EH (cell line): ENCODE data around the gene PPARGC1A.

Source experiments
- DNase-seq: peaks from one replicate; pipeline ENCODE4 v3.0.0-alpha.2; 2015; ENCODE audit warnings: low read depth

The PPARGC1A gene

GRCh38 chr4:23839279-23839678 is 50.6 kb downstream of the PPARGC1A start:
- no peak for DNase-seq

DNA sequence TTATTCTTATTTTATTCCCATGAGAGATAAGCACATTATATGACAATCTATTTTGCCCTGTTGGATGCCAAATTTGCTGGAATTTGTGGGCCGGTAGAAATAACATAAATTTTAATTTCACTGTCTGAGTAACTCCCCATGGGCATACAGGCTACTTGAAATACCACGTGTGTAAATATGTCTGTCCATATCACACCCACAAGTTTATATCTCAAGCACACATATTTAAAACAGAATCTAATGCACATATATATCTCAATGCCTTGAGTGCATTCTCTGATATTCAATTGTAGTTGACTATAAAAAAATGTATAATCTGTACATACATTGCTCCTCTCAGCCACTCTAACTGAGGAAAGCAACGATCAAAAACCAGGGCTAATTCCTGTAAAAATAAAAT is 51.2 kb downstream of the PPARGC1A start:
- DNase-seq = no peak

DNA sequence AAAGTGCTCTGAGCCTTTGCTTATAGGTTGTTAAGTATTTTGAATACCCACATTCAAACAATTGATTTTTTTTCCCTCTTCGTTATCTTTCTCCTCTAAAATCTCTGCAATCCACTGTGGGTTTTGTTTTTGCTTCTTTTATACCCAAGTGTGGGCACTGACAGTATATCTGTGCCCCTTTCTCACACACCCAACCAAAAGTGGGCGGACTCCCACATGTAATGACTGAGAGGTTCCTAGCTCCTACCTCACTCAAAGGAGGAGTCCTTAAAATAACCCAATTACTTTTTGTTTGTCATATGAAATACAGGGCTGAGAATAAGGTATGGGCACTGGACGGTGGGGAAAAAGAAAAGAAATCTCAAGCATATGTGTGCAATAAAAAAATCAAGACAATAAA is 51.7 kb downstream of the PPARGC1A start:
- DNase-seq = no peak

DNA sequence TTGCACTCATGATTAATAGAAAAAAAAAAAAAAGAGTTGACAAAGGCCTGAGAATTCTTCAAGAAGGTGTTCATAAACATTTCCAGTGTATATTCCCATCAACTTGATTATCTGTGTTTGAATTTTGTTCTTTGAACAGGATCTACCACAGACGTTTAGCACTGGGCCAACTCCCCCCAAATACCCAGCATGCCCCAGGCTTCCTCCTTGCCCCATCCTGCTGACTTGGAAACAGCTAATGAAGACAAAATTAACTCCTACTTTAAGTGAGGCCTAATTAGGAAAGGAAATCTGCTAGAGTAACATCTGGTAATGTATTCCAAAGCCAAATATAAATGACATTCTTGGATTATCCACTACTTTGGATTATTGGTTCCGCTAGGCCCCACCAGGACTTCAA is 52.5 kb downstream of the PPARGC1A start:
- DNase-seq = no peak

- DNase-seq = no peak
Observed at GRCh38 chr4:23835774-23836478, 53.9 kb downstream of the PPARGC1A start.

- no peak for DNase-seq
Observed at GRCh38 chr4:23828779-23829178, 61.1 kb downstream of the PPARGC1A start.

GRCh38 chr4:23828020-23828715 is 61.7 kb downstream of the PPARGC1A start:
- DNase-seq = no peak

DNA sequence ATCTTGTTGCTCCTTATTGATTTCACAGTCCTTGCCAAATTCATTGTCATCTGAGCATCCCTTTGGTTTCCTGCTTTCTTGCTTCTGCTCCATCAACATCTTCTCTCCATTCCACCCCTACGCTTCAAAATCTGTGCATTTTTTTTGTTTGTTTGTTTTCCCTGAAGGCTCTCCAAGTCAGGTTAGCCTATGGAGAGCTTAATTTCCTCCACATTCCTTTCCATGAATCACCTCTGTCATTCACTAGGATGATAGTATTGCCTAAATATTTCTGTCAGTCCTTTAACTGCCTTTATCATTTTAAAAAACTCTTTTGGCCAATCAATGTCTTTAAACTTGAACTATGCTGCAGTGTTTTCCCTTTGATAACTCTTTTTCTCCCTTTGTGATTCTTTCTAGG is 67.7 kb downstream of the PPARGC1A start:
- DNase-seq = peak; percentile 39

DNA sequence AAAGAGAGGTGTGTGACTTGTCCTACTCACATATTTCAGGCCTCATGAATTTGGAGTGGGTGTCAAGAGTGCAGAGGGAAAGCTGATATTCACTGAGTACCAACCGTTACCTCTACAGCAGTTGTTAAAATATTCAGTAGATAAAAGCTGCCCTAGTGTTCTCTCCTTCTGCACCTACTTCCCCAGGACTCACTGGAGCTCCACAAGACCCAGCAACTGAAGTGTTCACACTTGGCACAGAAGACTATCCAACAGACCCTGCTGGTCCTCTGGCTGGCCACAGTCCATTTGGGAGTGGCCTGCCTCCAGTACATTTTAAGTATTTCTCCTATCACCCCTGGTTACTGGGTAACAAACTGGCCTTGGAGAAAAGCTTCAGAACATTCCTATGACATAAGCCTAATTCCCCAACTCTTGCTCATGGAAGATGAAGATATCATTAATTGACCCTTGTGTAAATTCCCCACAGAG is 70.8 kb downstream of the PPARGC1A start:
- DNase-seq = peak; percentile 30

GRCh38 chr4:23818097-23818885 is 71.6 kb downstream of the PPARGC1A start:
- DNase-seq = no peak

- DNase-seq = no peak
Observed at GRCh38 chr4:23814996-23815660, 74.7 kb downstream of the PPARGC1A start.

DNA sequence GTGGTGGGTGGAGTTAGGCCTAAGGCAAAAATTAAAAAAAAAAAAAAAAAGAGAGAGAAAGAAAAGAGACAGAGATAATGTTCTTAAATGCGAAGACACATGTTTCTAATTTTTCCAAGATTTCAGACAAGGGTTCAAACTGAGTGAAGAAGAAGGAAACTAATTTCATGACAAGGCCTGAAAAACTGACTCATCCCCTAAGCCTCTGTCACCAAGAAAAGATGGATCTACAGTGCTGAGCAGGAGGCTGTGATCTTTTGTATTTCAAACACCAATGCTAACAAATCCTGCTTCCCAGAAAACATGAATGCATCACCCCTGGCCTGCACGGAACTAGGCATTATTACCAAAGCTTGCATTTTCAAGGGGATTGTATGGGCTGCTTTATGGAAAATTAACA is 75.3 kb downstream of the PPARGC1A start:
- peak; percentile 6 for DNase-seq

- peak; percentile 12 for DNase-seq
Observed at GRCh38 chr4:23811161-23811560, 78.7 kb downstream of the PPARGC1A start.

DNA sequence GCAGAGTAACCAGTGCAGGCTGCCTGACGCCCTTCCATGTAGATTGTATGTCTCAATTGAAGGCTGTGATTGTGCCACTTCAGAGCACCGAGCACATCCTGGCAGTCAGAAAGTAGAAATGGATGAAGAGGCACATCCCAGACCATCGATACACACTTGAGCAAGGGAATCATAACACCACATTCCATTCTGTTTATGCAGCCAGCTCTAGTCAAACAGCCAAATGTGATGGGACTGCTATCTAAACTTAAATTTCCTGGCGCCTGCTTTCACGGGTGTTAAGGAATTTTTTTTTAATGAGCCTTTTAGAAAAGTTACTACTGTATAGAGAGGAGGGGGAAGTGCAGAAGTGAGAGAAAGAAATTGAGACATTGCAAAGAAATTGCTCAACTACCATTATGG is 84.4 kb downstream of the PPARGC1A start:
- DNase-seq = peak; percentile 50

GRCh38 chr4:23789762-23790161 is 100.1 kb downstream of the PPARGC1A start:
- DNase-seq = peak; percentile 81

- DNase-seq = peak; percentile 8
Observed at GRCh38 chr4:23788460-23788859, 101.4 kb downstream of the PPARGC1A start.

- DNase-seq = no peak
Observed at GRCh38 chr4:23788027-23788426, 101.8 kb downstream of the PPARGC1A start.

- peak; percentile 25 for DNase-seq
Observed at GRCh38 chr4:23782778-23783437, 106.9 kb downstream of the PPARGC1A start.

GRCh38 chr4:23779839-23780238 is 110.0 kb downstream of the PPARGC1A start:
- no peak for DNase-seq

DNA sequence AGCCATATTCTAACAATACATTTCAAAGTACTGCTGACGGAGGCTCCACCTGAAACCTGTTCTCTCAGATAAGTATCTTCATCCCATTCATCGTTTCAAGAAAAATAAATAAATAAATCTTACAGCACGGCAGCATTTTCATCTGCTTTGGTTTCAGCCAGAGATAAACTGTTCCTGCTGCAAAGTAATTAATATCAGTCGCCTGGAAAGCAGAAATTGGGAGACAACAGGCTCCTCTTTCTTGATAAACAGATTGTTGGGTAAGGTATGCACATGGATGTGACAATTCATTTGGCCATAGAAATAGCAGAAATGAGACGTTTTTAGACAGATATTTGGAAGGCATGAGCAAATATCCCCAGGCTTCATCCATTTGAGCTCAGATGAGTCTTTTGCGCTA is 110.4 kb downstream of the PPARGC1A start:
- DNase-seq = no peak

DNA sequence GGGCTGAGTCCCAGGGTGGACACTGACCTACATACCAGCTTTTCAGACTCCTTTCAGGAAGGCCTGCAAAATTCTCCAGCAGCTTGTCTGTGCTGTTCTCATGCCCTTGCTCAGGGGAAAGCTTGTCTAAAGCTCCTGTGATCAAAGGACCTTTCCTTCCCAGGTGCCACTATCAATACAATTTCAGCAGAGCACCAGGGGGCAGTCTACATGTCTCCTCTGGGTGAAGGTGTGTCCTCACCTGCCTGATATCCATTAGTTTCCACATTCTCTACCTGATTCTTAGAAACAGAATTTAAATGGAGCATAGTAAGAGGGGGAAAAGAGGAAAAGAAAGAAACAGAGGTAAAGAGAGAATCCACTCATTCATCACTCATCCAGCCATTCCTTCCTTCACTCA is 114.2 kb downstream of the PPARGC1A start:
- DNase-seq = no peak

- DNase-seq = no peak
Observed at GRCh38 chr4:23774909-23775308, 114.9 kb downstream of the PPARGC1A start.
